ENCODE measurements around the gene GPX2.
"Not testable (repeated sequence)": the region's sequence is repeated elsewhere in the genome, so short reads cannot be mapped to it uniquely, and the experiment has no call there.

Gene GPX2

GRCh38 chr14:64938972-64939816 is 3.4 kb downstream of the GPX2 start:
- DNase-seq, result no peak

- DNase-seq, result no peak
Observed at GRCh38 chr14:64937821-64938193, 4.7 kb downstream of the GPX2 start.

- no peak for DNase-seq
Observed at GRCh38 chr14:64937171-64937820, 5.2 kb downstream of the GPX2 start.

- no peak for DNase-seq
Observed at GRCh38 chr14:64935508-64935907, 7.0 kb downstream of the GPX2 start.

DNA sequence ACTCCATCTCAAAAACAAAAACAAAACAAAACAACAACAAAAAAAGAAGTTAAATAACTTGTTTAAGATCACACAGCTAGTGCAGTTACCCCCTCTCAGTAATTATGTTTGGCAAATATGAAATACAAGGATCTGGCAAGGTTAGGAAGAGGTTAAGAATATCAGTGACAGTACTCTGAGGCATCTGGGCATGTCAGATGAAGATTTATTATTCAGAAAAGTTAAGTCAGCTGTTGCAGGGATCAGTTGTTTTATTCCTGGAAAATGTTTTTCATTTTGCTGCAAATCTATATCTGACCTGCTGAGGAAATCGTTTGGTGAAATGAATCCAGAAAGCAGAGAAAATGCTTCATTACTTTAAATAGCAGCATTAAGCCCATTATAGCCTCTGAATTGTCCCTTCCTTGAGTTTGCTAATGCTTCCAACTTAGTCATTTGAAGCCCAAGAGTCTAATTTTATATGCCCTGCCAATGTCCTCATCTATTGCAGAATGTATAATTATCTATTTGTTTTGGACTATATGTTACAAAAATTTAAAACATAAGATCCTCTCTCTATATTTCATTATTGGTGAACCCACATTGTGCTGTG is 8.1 kb downstream of the GPX2 start:
- DNase-seq, result no peak

GRCh38 chr14:64932231-64932630 is 10.3 kb downstream of the GPX2 start:
- no peak for DNase-seq

DNA sequence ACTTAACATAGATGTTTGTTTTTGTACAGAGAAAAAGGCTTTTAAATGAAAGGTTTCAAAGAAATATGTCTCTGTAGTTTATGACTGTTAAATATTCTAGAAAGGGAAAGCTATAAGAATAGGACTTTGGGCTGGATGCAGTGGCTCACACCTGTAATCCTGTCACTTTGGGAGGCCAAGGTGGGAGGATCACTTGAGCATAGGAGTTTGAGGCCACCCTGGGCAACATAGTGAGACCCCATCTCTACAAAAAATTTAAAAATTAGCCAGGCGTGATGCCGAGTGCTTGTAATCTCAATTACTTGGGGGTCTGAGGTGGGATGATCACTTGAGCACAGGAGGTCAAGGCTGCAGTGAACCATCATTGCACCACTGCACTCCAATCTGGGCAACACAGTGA is 11.4 kb downstream of the GPX2 start:
- DNase-seq, result no peak

DNA sequence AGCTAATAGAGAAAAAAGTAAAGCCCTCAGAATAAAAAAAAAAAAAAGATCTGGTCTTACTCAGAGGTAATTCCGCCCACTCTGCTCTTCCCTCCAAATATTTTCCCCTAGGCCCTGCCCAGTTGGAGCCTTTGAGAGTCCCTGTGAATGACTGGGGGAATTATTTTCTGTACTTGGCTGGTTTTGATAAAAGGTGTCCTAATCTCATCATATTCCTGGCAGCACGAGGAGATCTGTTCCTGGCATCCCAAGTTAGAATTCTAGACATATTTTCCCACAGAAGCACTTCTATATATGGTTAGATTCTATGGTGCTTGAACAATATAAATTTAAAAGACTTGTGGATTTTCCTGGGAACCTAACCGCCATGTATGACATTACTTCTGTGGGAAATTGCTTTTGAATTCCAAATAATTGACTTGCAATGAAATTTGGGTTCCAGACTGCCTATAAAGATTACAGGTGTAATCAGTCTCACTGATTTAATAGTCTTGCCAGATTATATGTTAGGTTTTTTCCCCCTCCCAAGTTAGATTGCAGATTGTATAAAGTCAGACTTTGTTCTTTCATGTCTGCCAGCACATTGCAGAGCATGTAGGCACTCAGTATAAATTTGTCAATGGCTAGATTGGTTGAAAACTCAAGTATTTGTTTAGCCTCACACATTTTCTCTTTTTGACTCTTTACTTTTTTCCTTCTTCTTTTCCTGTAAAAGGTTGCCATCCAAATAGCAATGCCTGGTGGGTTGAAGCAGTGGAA is 12.3 kb downstream of the GPX2 start:
- DNase-seq, result no peak

GRCh38 chr14:64929014-64929359 is 13.6 kb downstream of the GPX2 start:
- no peak for DNase-seq

DNA sequence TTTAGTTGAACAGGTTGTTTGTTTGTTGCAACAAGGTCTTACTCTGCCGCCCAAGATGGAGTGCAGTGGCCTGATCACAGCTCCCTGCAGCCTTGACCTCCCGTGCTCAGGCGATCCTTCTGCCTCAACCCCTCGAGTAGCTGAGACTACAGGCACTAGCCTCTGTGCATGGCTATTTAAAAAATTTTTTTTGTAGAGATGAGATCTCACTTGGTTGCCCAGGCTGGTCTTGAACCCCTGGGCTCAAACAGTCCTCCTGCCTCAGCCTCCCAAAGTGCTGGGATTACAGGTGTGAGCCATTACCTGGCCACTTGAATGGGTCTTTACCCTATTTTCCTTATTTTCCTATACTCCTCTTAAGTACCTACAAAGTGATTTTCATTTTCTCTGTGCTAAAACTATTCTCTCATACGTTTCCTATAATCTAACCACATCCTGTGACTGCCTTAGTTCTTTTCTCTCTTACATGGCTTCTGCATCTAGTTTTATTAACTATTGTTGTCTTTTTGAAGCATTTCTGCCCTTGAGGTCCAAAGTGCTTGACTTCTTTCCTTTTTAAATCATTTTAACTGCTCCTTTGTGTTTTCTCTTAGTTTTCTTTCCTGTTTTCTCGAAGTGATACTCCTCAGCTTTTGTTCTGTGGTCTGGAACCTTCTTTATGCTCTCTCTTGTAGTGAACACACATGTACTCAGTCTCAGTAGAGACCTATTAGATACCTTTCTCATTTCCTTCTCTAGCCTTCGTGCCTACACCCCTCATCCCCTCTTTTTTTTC is 14.1 kb downstream of the GPX2 start:
- DNase-seq, result no peak

- no peak for DNase-seq
Observed at GRCh38 chr14:64927031-64927430, 15.5 kb downstream of the GPX2 start.

- no peak for DNase-seq
Observed at GRCh38 chr14:64926398-64926995, 16.0 kb downstream of the GPX2 start.

GRCh38 chr14:64923015-64923414 is 19.5 kb downstream of the GPX2 start:
- DNase-seq, result no peak

- DNase-seq, result no peak
Observed at GRCh38 chr14:64920465-64920864, 22.1 kb downstream of the GPX2 start.

DNA sequence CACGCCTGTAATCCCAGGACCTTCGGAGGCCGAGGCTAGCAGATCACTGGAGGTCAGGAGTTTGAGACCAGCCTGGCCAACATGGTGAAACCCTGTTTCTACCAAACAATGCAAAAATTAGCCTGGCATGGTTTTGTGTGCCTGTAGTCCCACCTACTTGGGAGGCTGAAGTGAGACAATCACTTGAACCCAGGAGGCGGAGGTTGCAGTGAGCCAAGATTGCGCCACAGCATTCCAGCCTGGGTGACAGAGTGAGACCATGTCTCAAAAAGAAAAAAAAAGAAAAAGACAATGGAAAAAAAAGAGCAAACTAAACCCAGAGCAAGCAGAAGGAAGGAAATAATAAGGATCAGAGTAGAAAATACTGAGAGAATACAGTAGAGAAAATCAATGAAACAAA is 22.9 kb downstream of the GPX2 start:
- no peak for DNase-seq

GRCh38 chr14:64919215-64919614 is 23.3 kb downstream of the GPX2 start:
- DNase-seq, result no peak

- DNase-seq, result no peak
Observed at GRCh38 chr14:64918216-64918615, 24.3 kb downstream of the GPX2 start.

DNA sequence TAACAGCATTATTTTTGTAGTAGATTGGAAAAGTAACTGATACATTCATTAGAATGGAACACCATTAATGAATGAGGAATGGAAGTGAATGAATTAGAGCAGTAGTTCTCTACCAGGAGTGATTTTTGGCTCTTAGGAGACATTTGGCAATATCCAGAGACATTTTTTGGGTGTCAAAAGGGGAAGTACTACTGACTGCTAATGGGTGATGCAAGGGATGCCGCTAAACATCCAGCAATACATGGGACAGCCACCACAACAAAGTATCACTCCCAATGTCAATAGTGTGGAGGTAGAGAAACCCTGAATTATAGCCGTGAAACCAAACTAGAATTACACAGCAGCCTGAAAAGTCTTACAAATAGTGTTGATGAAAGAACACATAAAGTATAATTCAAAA is 26.7 kb downstream of the GPX2 start:
- no peak for DNase-seq

- DNase-seq, result no peak
Observed at GRCh38 chr14:64915029-64915424, 27.5 kb downstream of the GPX2 start.

- DNase-seq, result peak; percentile 96
Observed at GRCh38 chr14:64914237-64915028, 28.1 kb downstream of the GPX2 start, which contains the start of gene CHURC1. CHURC1 (plus strand) TSS chr14:64914455; CDS start chr14:64914496, 41 bp downstream.

GRCh38 chr14:64913477-64913876 is 29.1 kb downstream of the GPX2 start:
- not testable (repeated sequence) for DNase-seq
